IMR-90 (cell line): ENCODE results near the gene SAP30BP. TPM values are rescaled to one million over a fixed set of nuclear protein-coding genes. Genes with fewer than 3 reads are reported as not detected.

Source experiments
- ATAC-seq: fragments of 200-7000 bp; cut with Tn5 transposase; 2 replicates; pipeline ENCODE4 v1.9.1; 2020; ENCODE audit warnings: low read depth, mild to moderate bottlenecking, moderate library complexity
- BruUV-seq: library from RNA; stranded (reverse); fragments of 400-500 nt; replicated peaks from 2 replicates; lab custom pipeline; 2021; lab: Mats Ljungman, UMichigan
- CTCF ChIA-PET: fragments of 300-600 bp; formaldehyde crosslinking; extraction: SDS; loops from one replicate; lab custom pipeline; 2021; ENCODE audit warnings: antibody characterized with exemption; lab: Yijun Ruan, JAX
- POLR2A ChIA-PET: fragments of 300-600 bp; sonication (Branson Sonifier 250); formaldehyde crosslinking; loops from one replicate; lab custom pipeline; 2022; ENCODE audit warnings: antibody characterized with exemption; ENCODE audit not compliant: unreplicated experiment; lab: Charles Lee
- DNase-seq: peaks from one replicate; pipeline ENCODE4 v3.0.0; 2013
- H2AFZ ChIP-seq: replicated peaks from 2 replicates; pipeline ENCODE3; 2013; ENCODE audit warnings: low read length, mild to moderate bottlenecking; ENCODE audit not compliant: poor library complexity
- H2AK5ac ChIP-seq: 2 replicates; pipeline ENCODE4 v1.6.1; 2013; ENCODE audit warnings: low read depth, low read length, inconsistent platforms
- H2AK9ac ChIP-seq: replicated peaks from 2 replicates; pipeline ENCODE3; 2013; ENCODE audit warnings: mild to moderate bottlenecking, low read depth, low read length, moderate library complexity; ENCODE audit not compliant: poor library complexity
- H2BK120ac ChIP-seq: 2 replicates; pipeline ENCODE4 v1.6.1; 2013; ENCODE audit warnings: low read depth, low read length, inconsistent platforms
- H2BK15ac ChIP-seq: 3 replicates; pipeline ENCODE4 v1.6.1; 2013; ENCODE audit warnings: low read depth, low read length, inconsistent platforms
- H2BK20ac ChIP-seq: 2 replicates; pipeline ENCODE4 v1.6.1; 2013; ENCODE audit warnings: low read depth, mild to moderate bottlenecking, inconsistent platforms, low read length, moderate library complexity
- H2BK5ac ChIP-seq: 2 replicates; pipeline ENCODE4 v1.6.1; 2013; ENCODE audit warnings: mild to moderate bottlenecking, low read depth, low read length, inconsistent platforms; ENCODE audit not compliant: poor library complexity, severe bottlenecking
- H3K14ac ChIP-seq: replicated peaks from 2 replicates; pipeline ENCODE4 v1.6.1; 2013; ENCODE audit warnings: low read depth, low read length, inconsistent platforms
- H3K18ac ChIP-seq: 2 replicates; pipeline ENCODE4 v1.6.1; 2013; ENCODE audit warnings: low read depth, low read length, control low read depth
- H3K23ac ChIP-seq: 2 replicates; pipeline ENCODE4 v1.6.1; 2013; ENCODE audit warnings: low read depth, low read length, inconsistent platforms
- H3K27ac ChIP-seq: 2 replicates; pipeline ENCODE4 v1.5.1; 2013; ENCODE audit warnings: mild to moderate bottlenecking, control low read depth, low read length; ENCODE audit not compliant: insufficient read depth
- H3K27me3 ChIP-seq: 2 replicates; pipeline ENCODE4 v1.6.1; 2013; ENCODE audit warnings: low read length; ENCODE audit not compliant: control insufficient read depth, insufficient read depth
- H3K36me3 ChIP-seq: 2 replicates; pipeline ENCODE4 v1.6.1; 2013; ENCODE audit warnings: low read length, mixed read lengths; ENCODE audit not compliant: control insufficient read depth, insufficient read depth
- H3K4ac ChIP-seq: 2 replicates; pipeline ENCODE4 v1.6.1; 2013; ENCODE audit warnings: low read depth, low read length, inconsistent platforms
- H3K4me1 ChIP-seq: 2 replicates; pipeline ENCODE4 v1.6.1; 2013; ENCODE audit warnings: low read length, mixed read lengths; ENCODE audit not compliant: control insufficient read depth, insufficient read depth
- H3K4me2 ChIP-seq: 2 replicates; pipeline ENCODE4 v1.6.1; 2013; ENCODE audit warnings: low read depth, mild to moderate bottlenecking, control low read depth, low read length, moderate library complexity
- H3K4me3 ChIP-seq: 2 replicates; pipeline ENCODE4 v1.5.1; 2013; ENCODE audit warnings: low read depth, mild to moderate bottlenecking, control low read depth, low read length, moderate library complexity; ENCODE audit not compliant: insufficient read depth
- H3K56ac ChIP-seq: 2 replicates; pipeline ENCODE4 v1.6.1; 2013; ENCODE audit warnings: low read length, inconsistent platforms; ENCODE audit not compliant: insufficient read depth; ENCODE audit errors: extremely low read depth
- H3K79me1 ChIP-seq, 2 experiments: 2 replicates each; pipeline ENCODE4 v1.6.1; 2013; ENCODE audit warnings: low read length in 2 of 2, inconsistent platforms in 1 of 2, low read depth in 1 of 2
- H3K9ac ChIP-seq: 2 replicates; pipeline ENCODE4 v1.6.1; 2013; ENCODE audit warnings: low read depth, low read length, control low read depth
- H3K9me1 ChIP-seq: 2 replicates; pipeline ENCODE4 v1.6.1; 2013; ENCODE audit warnings: low read length, inconsistent platforms; ENCODE audit not compliant: insufficient read depth
- H3K9me3 ChIP-seq: 2 replicates; pipeline ENCODE4 v1.6.1; 2013; ENCODE audit warnings: low read length; ENCODE audit not compliant: control insufficient read depth, insufficient read depth
- H4K20me1 ChIP-seq: 2 replicates; pipeline ENCODE4 v1.6.1; 2013; ENCODE audit warnings: low read length, inconsistent platforms; ENCODE audit not compliant: insufficient read depth
- H4K5ac ChIP-seq: 2 replicates; pipeline ENCODE4 v1.6.1; 2013; ENCODE audit warnings: mild to moderate bottlenecking, low read depth, low read length, control low read depth
- H4K8ac ChIP-seq, 2 experiments: 2 replicates each; pipeline ENCODE4 v1.6.1; 2013; ENCODE audit warnings: low read depth in 2 of 2, low read length in 2 of 2, control low read depth in 1 of 2, inconsistent platforms in 1 of 2
- H4K91ac ChIP-seq: 2 replicates; pipeline ENCODE4 v1.6.1; 2013; ENCODE audit warnings: low read depth, low read length, inconsistent platforms; ENCODE audit not compliant: insufficient read depth
- CEBPB ChIP-seq: IDR thresholded peaks from 2 replicates; pipeline ENCODE4 v1.6.1; 2012; ENCODE audit warnings: low read depth, low read length, improper control_type of control experiment
- WGBS, 2 experiments: methylation state at CpG; one replicate each; pipeline versions ENCODE4 v1.1.5 to v1.1.7; 2013; ENCODE audit warnings: missing lambda C conversion rate in 2 of 2; ENCODE audit not compliant: insufficient read length in 1 of 2; ENCODE audit errors: extremely low coverage in 2 of 2; 5-methylcytosine and 5-hydroxymethylcytosine counted together
- dilution Hi-C: fragments of 300-500 bp; cut with HindIII; formaldehyde crosslinking; loops from one replicate; pipeline ENCODE4 v1.14.3; 2018; ENCODE audit warnings: low sequenced_read_pairs; ENCODE audit not compliant: unreplicated experiment
- in situ Hi-C: fragments of 300-500 bp; cut with MboI; formaldehyde crosslinking; loops from 3 replicates; pipeline ENCODE4 v1.14.3; 2019; ENCODE audit warnings: low sequenced_read_pairs, inconsistent platforms, mixed read lengths
- intact Hi-C: fragments of 100-400 bp; cut with micrococcal nuclease; formaldehyde crosslinking; loops from 2 replicates; pipeline ENCODE4 v1.10.0; 2022
- polyA plus RNA-seq, 3 experiments: library from polyadenylated mRNA; depleted of rRNA; stranded (reverse); fragments of >200 nt; gene quantifications; 2 replicates each; pipeline ENCODE4 v1.2.3, GENCODE V29; 2012; ENCODE audit warnings: low replicate concordance in 1 of 3
- total RNA-seq: library from RNA; depleted of rRNA; stranded (reverse); fragments of >200 nt; gene quantifications from 2 replicates; pipeline ENCODE4 v1.2.3, GENCODE V29; 2012
- TF ChIP-seq, protein P1 (sequence below): conservative IDR thresholded peaks from 2 replicates; pipeline ENCODE4 v1.5.1; 2012; ENCODE audit warnings: mild to moderate bottlenecking, low read depth, low read length, improper control_type of control experiment

The SAP30BP gene
- total and polyA plus RNA-seq, 2 of the 4 experiments (the other 2 are of a cell fraction) = 70.4 to 139 TPM

DNA sequence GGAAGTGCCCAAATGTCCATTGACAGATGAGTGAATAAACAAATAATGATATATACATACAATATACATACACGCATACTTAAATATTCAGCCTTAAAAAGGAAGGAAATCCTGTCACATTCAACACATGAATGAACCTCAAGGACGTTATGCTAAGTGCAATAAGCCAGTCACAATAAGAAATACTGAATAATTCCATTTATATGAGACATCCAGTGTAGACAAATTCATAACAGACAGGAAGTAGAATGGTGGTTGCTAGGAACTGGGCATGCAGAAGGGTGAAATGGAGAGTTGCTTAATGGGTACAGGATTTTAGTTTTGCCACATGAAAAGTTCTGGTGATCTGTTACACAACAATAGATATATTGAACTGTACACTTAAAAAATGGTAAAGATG is 45.3 kb downstream of the SAP30BP start:
- Histone ChIP-seq H3K27ac (no peak overlapping the region), H3K4me2 (no peak overlapping the region), H3K9ac (no peak overlapping the region), H4K8ac (no peak overlapping the region), H3K9me1 (no peaks in the 10 kb centered on the region), H3K27me3 (peaks cover 2% of the 10 kb centered on the region; the same call in 1 of the 2 replicates), H3K4ac (no peak overlapping the region), H3K79me1 (0 out of 4 replicates have a peak, but pooled peaks cover 0 to under 1% of the 10 kb centered on the region in 2 experiments), H3K9me3 (no peaks in the 10 kb centered on the region), H2AK9ac (no peak overlapping the region), H3K56ac (no peak overlapping the region), H3K14ac (no peak overlapping the region), H2AK5ac (no peak overlapping the region), H4K20me1 (no peaks in the 10 kb centered on the region), H2BK5ac (no peak overlapping the region), H3K36me3 (peaks cover 11% of the 10 kb centered on the region), H4K5ac (no peak overlapping the region), H4K91ac (no peak overlapping the region), H2BK120ac (no peak overlapping the region), H2BK15ac (no peak overlapping the region), H3K18ac (no peak overlapping the region), H3K4me1 (no peaks in the 10 kb centered on the region), H3K23ac (no peak overlapping the region), H2AFZ (no peak overlapping the region), H3K4me3 (no peak overlapping the region), H2BK20ac (no peak overlapping the region)
- peak; percentile 21; the same call in 1 of the 2 replicates for TF ChIP-seq CEBPB
- TF ChIP-seq, protein P1, sequence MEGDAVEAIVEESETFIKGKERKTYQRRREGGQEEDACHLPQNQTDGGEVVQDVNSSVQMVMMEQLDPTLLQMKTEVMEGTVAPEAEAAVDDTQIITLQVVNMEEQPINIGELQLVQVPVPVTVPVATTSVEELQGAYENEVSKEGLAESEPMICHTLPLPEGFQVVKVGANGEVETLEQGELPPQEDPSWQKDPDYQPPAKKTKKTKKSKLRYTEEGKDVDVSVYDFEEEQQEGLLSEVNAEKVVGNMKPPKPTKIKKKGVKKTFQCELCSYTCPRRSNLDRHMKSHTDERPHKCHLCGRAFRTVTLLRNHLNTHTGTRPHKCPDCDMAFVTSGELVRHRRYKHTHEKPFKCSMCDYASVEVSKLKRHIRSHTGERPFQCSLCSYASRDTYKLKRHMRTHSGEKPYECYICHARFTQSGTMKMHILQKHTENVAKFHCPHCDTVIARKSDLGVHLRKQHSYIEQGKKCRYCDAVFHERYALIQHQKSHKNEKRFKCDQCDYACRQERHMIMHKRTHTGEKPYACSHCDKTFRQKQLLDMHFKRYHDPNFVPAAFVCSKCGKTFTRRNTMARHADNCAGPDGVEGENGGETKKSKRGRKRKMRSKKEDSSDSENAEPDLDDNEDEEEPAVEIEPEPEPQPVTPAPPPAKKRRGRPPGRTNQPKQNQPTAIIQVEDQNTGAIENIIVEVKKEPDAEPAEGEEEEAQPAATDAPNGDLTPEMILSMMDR = no peak
- DNase-seq (no peak), ATAC-seq (no peak)
- no TSS peak for BruUV-seq
- dilution Hi-C loops (no loop called here), intact Hi-C loops (no loop called here), in situ Hi-C loops (no loop called here)
- ChIA-PET CTCF (no interaction called here), POLR2A (no interaction called here)
- WGBS, 2 experiments = no CpG with 5 or more reads among the region's 2 CpGs
